ENCODE results near the gene TRIML1. TPM values are rescaled to one million over a fixed set of nuclear protein-coding genes. Genes with fewer than 3 reads are reported as not detected.

Gene TRIML1
- total and polyA plus RNA-seq, 2 of the 8 experiments (the other 6 are each of a cell fraction or from before 2014, with no cell fraction given): not detected

DNA sequence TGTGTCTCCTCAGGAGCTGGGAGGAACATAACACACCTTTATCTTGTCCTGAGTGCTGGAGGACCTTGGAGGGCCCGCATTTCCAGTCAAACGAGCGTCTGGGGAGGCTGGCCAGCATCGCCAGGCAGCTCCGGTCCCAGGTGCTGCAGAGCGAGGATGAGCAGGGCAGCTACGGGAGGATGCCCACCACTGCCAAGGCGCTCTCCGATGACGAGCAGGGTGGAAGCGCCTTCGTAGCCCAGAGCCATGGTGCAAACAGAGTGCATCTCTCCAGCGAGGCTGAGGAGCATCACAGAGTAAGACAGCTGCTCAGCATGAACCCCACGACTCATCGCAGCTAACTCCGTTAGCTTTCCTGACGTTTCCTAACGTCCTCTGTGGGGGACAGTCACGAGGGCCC is 430 bp downstream of the TRIML1 start:
- WGBS, 2 experiments (ENCODE audit: extremely low coverage in 1 of 2, insufficient coverage in 1 of 2, insufficient read length in 1 of 2, insufficient replicate concordance in 2 of 2, low coverage in 1 of 2, low lambda C conversion rate in 2 of 2, missing lambda C conversion rate in 1 of 2): 85% methylated on average over 19 of the region's 19 CpGs; no CpG with 5 or more reads in 1 of the 2 experiments
- TF ChIP-seq TAF1 (IDR thresholded peaks at IDR 0.05; ENCODE audit: low read depth, low read length): no peak
- no peak for TF ChIP-seq FOSL1 (IDR thresholded peaks at IDR 0.05; ENCODE audit: insufficient read depth, low read depth, low read length)
- TF ChIP-seq RFX5 (IDR thresholded peaks at IDR 0.05; ENCODE audit: borderline replicate concordance, low read depth, low read length): no peak
- no peak for TF ChIP-seq SIRT6 (IDR thresholded peaks at IDR 0.05; ENCODE audit: low read length)
- POLR2A ChIA-PET (ENCODE audit: partially characterized antibody): interaction anchor here (0.8 kb wide), 1 partner anchor 134 kb away, joined by 4 read pairs; no protein-coding TSS in a partner anchor

More for the DNA sequence above, 430 bp downstream of the TRIML1 start:
- Histone ChIP-seq H3K18ac (ENCODE audit: extremely low read depth, low read length) (no peak overlapping the region), H3K79me2 (ENCODE audit: control insufficient read depth in 1 of 2, insufficient read depth in 2 of 2, low read length in 2 of 2) (no peaks in the 10 kb centered on the region), H4K20me1 (replicated peaks in 1 of 2; ENCODE audit: control insufficient read depth in 1 of 2, insufficient read depth in 2 of 2, low read length in 2 of 2) (no peaks in the 10 kb centered on the region), H3K14ac (ENCODE audit: insufficient read length) (no peak overlapping the region), H3K4me2 (ENCODE audit: insufficient read depth in 1 of 2, low read depth in 2 of 2, low read length in 2 of 2) (no peak overlapping the region), H3K9me3 (ENCODE audit: insufficient read depth in 2 of 2, low read depth in 1 of 2, low read length in 1 of 2) (no peaks in the 10 kb centered on the region), H2BK5ac (ENCODE audit: low read depth, low read length) (no peak overlapping the region; the same call in 1 of the 2 replicates), H3K4me3 (ENCODE audit: extremely low read depth in 1 of 4, insufficient read depth in 2 of 4, low read depth in 3 of 4, low read length in 4 of 4) (no peak overlapping the region), H3K56ac (replicated peaks; ENCODE audit: insufficient read length, low read depth, low read length) (no peak overlapping the region), H4K8ac (ENCODE audit: extremely low read depth, insufficient read depth, low read length) (no peak overlapping the region), H3K23ac (ENCODE audit: insufficient read length) (no peak overlapping the region), H3K4ac (replicated peaks; ENCODE audit: insufficient read length, low read depth, low read length) (no peak overlapping the region), H2BK12ac (ENCODE audit: low read depth, low read length) (peak overlapping the region; percentile 64; the same call in 1 of the 2 replicates), H3K9ac (replicated peaks in 1 of 4; ENCODE audit: extremely low read depth in 1 of 4, low read depth in 3 of 4, low read length in 3 of 4) (no peak overlapping the region), H3K27me3 (replicated peaks in 1 of 4; ENCODE audit: control insufficient read depth in 3 of 4, extremely low read depth in 1 of 4, insufficient read depth in 3 of 4, low read length in 3 of 4) (no peaks in the 10 kb centered on the region), H2AFZ (ENCODE audit: low read length) (0 out of 2 replicates have a peak overlapping the region, but pooled peaks have one; percentile 11), H3K27ac (ENCODE audit: low read depth, low read length) (no peak overlapping the region), H3K79me1 (ENCODE audit: low read depth, low read length) (no peaks in the 10 kb centered on the region), H2BK120ac (replicated peaks; ENCODE audit: low read depth, low read length) (no peak overlapping the region), H4K91ac (replicated peaks; ENCODE audit: insufficient read length, low read length) (no peak overlapping the region), H3K36me3 (ENCODE audit: control insufficient read depth in 2 of 4, insufficient read depth in 4 of 4, low read length in 3 of 4) (no peaks in the 10 kb centered on the region), H3K4me1 (replicated peaks in 1 of 4; ENCODE audit: control insufficient read depth in 3 of 4, insufficient read depth in 4 of 4, low read length in 3 of 4) (no peaks in the 10 kb centered on the region), H2BK20ac (ENCODE audit: low read length) (0 out of 2 replicates have a peak overlapping the region, but pooled peaks have one; percentile 43), H2AK5ac (ENCODE audit: low read depth, low read length) (no peak overlapping the region), H3K23me2 (ENCODE audit: low read depth, low read length) (peaks cover 2% of the 10 kb centered on the region; the same call in 1 of the 2 replicates), H2BK15ac (ENCODE audit: low read length) (0 out of 2 replicates have a peak overlapping the region, but pooled peaks have one; percentile 4), H4K5ac (ENCODE audit: insufficient read length, low read depth, low read length) (no peak overlapping the region)
- CTCF ChIA-PET (ENCODE audit: partially characterized antibody): interaction anchor here (0.5 to 1.8 kb wide), 2 partner anchors 9 to 1821 kb away, joined by 4 to 6 read pairs; no protein-coding TSS in a partner anchor
- FAIRE-seq: no peak
- DNase-seq (ENCODE audit: low read depth in 1 of 2, low spot score in 2 of 2): no peak

All from H1 (cell line).